CD1c-positive myeloid dendritic cell (primary cell): ENCODE results near the gene ROCK2.

Experiments
- DNase-seq: peaks from one replicate; pipeline ENCODE4 v3.0.0-alpha.2; 2016; ENCODE audit errors: extremely low spot score

ROCK2 gene

DNA sequence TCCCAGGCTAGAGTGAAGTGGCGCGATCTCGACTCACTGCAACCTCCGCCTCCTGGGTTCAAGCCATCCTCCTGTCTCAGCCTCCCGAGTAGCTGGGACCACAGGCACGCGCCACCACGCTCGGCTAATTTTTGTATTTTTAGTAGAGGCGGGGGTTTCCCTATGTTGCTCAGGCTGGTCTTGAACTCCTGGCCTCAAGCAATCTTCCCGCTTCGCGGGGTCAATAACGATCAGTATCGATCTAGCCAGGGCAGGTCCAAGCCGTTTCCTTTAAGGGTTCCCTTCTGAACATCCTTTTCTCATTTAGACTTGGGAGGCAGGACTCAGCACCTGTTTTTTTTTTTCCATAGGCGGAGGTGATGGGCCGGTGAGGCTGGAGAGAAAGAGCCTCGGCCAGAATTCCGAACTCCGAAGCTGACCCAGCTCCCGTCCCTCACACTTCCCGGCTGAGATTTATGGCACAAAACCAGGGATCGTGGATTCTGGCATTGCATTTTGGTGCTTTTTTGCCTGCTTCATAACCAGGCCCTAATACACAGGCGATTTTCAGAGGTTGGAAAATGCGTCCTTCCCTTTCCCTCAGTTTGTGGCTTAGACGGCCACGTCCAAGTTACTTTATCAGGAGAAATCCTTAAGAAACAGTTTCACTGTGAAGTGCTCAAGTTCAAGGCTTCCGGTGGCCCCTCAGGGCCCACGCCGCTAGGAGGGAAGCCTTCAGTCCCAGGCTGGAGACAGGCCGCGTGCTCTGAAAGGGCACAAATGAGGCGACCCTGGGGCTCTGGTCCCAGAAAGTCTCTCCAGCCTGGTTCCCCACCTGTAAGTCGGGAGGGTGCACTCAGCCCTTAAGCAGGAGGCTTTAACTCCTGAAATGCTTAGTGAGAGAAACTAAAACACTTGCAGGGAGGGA is 190.2 kb downstream of the ROCK2 start:
- no peak for DNase-seq

DNA sequence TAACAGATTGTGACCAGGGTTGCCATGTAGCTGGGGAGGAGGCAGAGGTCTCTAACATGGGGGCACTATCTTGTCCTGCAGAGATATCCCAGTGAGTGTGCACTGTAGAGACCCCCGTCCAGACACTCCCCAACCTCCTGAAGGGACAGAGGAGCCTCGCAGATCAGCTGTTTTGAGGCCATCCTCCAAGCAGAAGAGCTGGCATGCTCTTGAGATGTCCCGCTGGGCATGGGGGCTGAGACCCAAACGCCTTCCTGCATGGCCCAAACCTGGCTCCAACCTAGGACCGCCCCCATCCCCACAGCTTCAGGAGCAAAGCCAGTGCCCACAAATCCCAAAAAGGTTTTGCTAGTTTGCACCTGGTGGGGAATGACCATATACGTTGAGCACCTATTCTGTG is 191.8 kb downstream of the ROCK2 start:
- no peak for DNase-seq

DNA sequence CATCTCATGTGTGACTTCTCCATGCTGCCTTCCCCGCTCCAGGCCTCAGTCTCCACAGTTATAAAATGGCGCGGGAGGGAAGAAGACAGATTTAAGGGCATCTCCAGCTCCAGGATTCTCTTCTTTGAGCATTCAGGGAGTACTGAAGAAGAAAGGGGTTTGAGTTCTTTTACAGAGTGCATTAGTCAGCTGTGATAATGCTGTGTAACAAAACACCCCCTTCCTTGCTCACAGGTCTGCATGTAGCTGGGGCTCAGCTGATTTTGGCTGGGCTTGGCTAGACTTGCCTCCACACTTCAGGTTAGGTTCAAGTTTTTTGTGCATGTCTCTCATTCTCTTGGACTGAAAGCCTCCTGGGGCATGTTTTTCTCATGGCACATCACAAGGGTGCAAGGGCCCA is 197.2 kb downstream of the ROCK2 start:
- no peak for DNase-seq

DNA sequence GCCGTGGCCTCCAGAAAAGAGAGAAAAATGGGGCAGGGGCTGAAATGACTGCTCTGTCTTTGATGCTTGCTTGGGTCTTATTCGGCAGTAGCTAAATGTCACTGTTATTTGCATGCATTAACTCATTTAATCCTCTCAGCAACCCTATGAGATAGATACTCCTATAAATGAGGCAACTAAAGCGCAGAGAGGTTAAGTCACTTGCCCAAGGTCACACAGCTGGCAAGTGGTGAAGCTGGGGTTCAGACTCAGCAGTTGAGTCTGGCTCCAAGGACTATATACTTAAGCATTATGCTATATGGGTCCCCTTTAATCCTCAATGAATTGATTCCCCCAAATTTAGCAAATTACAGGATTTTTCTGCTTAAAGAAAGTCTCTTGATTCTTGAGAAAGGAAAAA is 198.4 kb downstream of the ROCK2 start:
- no peak for DNase-seq

DNA sequence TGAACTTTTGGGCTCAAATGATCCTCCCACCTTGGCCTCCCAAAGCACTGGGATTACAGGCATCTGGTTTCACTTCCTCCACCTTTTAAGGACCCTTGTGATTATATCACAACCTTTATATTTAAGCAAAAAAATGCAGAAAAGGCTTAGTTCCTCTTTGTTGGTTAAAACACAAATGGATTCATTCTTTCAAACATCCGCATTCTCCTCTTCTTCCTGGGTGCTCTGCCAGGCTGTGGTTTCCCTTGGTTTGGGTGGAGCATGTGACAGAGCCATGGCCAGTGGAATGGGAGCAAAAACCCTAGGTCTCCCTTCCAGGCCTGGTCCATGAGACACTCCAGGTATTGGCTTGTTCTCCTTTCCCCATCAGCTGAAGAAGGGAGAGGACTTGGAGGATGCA is 199.1 kb downstream of the ROCK2 start:
- peak; percentile 85 for DNase-seq

DNA sequence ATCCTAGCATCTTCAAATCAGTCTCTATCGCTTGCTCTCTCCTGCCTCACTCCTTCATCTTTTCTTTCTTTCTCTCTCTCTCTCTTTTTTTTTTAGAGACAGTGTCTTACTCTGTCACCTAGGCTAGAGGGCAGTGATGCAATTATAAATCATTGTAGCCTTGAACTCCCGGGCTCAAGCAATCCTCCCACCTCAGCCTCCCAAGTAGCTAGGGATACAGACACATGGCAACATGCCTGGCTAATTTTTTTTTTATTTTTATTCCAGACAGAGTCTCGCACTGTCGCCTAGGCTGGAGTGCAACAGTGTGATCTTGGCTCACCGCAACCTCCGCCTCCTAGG is 199.7 kb downstream of the ROCK2 start:
- no peak for DNase-seq

DNA sequence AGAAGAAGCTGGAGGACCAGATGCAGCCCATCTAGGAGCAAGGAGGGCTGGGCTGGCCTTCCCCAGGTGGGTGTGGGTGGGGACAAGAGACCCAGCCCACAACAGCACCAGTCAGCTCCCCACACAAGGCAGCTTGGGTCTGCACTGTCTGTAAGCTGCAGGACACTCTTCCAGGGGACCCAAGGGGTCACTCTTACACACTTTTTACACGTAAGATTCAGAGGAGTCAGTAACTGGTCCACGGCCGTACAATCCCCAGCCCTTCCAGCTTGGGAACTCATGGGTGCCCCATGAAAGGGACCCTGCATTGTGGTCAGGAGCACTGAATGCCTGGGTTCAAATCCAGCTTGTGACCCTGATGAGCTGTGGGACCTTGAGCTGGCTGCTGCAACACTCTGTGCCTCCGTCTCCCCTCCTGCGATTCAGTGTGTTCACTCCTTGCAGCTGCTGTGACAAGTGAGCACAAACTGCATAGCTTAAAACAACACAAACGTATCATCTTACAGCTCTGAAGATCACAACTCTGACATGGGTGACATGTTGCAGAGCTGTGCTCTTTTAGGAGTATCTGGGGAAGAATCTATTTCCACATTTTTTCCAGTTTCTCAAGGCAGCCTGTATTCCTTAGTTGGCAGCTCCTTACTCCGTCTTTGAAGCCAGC is 200.2 kb downstream of the ROCK2 start:
- DNase-seq, result no peak

DNA sequence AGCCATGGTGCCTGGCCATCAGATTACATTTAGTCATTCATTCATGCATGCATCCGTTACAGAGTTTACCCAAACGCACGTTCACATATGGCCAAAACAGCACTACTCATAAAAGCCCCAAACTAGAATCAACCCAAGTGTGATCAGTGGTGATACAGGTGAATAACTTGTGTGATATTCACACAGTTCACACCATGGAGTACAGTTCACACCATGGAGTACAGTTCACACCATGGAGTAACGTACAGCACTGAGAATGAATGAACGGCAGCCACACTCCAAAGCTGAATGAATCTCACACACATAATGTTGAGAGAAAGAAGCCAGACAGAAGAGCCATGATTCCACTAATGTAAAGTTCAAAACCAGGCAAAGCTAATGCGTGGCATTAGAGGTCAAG is 201.4 kb downstream of the ROCK2 start:
- no peak for DNase-seq

DNA sequence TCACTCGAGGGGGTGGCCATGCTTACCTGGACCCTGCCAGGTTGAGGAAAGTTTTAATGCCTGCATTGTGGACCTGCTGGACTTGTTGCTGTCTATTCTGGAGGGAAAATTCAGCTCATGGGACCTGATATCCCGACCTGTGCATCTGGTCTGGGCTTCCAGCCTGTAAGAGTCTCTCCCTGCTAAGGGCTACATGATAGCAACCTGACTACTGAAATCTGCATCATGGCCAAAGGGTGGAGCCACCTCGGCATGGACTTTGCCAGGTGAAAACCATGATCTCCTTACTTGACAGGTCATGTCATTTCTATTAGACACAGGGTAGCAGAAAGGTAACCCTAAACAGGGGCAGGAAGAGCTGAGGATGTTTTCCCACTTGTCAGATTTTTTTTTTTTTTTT is 202.1 kb downstream of the ROCK2 start:
- DNase-seq, result no peak

DNA sequence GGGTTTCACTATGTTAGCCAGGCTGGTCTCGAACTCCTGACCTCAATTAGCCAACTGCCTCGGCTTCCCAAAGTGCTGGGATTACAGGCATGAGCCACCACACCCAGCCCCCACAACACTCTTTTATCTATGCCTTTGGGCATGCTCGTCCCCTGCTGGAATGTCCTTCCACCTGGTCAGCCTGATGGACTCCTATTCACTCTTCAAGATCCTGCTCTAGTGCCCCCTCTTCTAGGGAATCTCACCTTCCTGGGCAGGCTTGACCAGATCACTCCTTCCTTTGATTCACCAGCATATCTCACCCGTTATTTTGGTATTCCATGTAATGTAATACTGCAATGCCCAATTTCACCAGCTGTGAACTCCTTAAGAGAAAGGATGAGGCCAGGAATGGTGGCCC is 203.1 kb downstream of the ROCK2 start:
- no peak for DNase-seq

DNA sequence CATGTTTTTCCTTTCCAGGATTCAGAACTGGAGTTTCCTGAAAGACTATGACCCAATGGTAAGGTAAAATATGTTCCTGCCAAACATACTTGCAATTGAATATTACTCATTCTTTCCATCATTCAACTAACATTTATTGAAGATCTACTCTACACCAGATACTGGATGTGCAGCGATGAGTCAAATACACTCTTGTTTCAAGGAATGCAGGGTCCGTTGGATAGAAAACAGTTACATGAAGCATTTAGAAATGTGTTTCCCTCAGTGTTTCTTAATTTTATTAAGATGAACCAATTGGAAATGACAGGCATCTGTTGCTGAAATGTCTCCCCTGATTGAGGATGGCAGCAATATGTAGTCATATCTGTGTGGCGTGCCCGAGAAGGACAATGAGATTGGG is 203.9 kb downstream of the ROCK2 start:
- no peak for DNase-seq

DNA sequence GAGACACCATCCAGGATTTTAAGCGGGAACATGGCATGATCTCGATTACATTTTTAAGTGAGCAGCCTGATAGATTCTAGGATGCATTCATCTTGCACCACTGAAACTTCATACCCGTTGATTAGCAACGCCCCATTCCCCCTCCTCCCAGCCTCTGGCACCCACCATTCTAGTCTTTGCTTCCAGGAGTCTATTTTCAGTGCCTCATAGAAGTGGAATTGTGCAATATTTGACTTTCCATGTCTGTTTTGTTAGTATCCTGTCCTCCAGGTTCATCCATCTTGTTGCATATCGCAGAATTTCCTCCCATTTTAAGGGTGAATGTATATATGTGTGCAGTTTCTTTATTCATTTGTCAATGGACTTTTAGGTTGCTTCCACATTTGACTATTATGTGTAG is 210.1 kb downstream of the ROCK2 start:
- DNase-seq, result no peak

DNA sequence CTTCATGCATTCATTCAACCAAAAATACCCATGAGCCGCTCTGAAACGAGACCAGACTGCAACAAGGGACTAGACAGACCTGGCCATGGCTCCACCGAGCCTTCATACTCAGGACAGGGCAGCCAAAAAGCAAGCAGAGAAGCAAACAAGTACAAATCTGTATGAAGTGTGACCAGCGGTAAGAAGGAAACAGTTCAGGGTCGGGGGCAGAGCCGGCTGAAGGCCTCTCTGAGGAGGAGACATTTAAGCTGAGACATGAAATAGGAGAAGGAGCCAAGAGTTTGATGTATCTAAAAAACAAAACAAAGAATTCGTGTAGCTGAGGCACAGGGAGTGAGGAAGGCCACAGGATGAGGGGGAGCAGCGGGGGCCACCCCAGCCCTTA is 210.5 kb downstream of the ROCK2 start:
- no peak for DNase-seq

DNA sequence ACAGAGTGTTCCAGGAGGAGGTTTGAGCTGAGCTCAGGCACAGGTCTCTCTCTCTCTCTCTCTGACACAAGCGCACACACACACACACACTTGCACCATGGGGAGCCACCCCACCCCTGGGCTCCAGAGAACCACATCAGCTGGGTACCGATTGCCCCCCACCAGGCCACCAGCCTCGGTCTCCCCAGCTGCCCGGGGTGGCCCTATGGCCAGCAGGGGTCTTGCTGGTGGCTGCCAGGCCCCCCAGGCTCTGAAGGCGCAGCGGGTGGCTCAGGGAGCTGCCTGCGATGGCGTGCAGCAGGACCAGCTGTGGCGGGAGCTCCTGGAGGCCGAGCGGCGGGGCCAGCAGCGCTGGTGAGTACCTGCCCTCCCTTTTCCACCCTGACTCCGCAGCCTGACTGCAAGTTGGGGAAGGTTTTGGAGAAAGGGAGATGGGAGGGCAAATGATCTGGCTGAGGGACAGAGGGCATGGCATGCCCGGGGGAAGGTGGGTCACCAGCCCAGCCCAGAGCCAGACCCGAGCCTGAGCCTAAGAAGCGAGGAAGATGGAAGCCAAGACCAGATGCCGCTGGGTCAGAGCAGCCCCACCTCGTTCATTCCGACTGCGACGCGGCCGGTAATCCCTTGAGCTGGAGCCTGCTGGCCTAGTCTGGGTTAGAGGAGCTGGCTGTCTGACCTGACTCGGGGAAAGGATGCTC is 211.0 kb downstream of the ROCK2 start:
- DNase-seq, result no peak

DNA sequence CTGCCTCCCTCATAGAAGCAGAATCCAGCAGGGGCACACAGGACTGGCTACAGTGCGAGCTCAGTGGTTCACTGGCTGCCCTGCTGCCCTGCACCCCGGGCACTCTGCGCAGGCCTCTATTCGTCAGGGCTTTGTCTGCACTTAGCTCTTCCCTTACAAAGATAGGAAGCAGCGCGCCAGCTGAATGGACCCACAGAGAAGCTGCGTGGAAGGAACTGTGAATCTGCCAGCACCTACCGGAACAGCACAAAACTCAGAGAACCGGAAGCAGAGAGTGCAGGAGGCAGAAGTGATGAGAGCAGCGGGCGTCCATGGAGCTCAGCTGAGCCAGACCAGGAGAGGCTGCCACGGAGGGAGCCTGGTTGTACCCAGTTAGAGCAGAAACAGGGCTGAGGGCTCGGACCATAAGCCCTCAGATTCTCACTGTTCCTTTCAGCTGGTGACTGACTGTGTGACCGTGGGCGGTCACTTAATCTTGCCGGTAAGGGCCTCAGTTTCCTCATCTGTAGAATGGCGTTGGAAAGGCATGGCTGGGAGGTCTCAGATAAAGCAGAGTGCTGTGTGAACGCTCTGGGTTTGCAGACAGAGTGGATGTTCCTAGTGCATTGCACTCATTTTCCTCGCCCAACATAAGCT is 212.3 kb downstream of the ROCK2 start:
- no peak for DNase-seq

DNA sequence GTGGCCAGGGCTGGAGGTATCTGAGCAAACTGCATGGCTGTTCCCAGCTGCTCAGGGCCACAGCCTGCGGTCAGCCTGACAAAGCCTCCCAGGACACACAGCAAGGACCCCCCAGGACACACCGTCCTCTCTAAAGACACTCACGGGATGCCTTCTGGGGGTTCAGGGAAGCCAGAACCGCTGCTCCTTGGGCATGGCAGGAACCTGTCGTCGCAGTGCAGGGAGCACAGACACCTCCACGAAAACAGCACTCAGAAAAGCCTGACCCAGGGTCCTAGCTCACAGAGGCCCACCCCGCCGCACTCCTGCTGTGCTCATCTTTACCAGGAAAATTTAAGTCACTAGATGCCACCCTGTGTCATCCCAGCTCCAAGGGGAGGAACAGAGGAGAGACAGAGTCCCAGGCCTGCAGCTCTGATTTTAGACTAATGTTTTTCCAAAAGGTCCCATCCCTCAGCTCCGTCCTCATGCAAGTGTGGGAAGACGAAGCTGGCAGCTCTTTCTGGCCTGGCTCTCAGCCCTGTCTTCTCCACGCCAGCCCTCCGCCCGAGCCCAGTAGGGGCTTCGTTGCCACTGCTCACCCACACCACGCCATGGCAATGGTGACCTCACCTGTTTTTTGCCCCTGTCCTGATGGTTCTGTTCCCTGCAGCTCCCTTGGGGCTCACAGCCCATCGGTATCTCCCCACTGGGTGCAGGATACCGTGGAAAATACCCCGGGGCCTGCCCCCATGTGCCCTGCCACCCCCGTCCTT is 213.1 kb downstream of the ROCK2 start:
- no peak for DNase-seq
